HG03520 (cell line): Measurements from ENCODE around the gene MIB2.
"Not testable (repeated sequence)": the region's sequence is repeated elsewhere in the genome, so short reads cannot be mapped to it uniquely, and the experiment has no call there.

ENCODE experiments used
- ATAC-seq: cut with Tn5 transposase; IDR thresholded peaks from one replicate; pipeline ENCODE4 v1.9.1; 2021; ENCODE audit warnings: mild to moderate bottlenecking, moderate library complexity; ENCODE audit not compliant: unreplicated experiment

The MIB2 gene

DNA sequence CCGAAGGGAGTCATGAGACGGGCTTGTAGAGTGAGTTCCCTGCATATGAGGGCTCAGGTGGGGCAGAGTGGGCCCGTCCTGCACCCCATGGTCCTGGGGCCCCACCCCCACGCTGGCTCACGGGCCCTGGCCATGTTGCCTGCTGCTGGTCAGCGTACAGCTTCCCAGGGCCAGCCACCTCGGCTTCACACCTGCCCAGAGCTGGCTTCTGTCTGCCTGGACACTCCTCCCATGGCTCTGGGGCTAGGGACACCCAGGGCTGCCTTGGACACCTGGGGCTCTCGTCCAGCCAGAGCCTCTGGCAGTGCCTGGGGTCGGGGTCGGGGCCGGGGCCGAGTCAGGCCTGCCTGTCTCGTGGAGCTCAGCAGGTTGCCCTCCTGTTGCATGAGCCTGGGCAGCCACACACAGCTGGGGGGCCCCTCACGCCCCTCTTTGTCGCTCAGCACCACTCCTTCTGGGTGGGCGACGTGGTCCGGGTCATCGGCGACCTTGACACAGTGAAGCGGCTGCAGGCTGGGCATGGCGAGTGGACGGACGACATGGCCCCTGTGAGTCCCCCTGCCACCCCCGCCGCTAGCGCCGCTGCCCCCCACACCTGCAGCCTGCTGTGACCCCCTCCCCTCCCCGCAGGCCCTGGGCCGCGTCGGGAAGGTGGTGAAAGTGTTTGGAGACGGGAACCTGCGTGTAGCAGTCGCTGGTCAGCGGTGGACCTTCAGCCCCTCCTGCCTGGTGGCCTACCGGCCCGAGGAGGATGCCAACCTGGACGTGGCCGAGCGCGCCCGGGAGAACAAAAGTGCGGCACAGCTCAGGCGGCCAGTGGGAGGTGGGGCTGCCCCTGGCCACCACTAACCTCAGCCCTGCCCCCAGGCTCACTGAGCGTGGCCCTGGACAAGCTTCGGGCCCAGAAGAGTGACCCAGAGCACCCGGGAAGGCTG, 11.2 kb downstream of the MIB2 start:
- no peak for ATAC-seq

DNA sequence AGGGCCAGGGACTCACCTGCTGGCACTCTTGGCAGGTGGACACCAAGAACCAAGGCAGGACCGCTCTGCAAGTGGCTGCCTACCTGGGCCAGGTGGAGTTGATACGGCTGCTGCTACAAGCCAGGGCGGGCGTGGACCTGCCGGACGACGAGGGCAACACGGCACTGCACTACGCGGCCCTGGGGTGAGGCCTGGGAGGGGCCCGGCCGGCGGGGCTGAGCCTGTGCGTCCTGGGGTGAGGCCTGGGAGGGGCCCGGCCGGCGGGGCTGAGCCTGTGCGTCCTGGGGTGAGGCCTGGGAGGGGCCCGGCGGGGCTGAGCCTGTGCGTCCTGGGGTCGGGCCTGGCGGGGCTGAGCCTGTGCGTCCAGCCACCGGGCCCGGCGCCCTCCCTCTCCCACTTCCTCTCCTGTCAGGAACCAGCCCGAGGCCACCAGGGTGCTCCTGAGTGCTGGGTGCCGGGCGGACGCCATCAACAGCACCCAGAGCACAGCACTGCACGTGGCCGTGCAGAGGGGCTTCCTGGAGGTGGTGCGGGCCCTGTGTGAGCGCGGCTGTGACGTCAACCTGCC, 12.0 kb downstream of the MIB2 start:
- ATAC-seq: no peak

DNA sequence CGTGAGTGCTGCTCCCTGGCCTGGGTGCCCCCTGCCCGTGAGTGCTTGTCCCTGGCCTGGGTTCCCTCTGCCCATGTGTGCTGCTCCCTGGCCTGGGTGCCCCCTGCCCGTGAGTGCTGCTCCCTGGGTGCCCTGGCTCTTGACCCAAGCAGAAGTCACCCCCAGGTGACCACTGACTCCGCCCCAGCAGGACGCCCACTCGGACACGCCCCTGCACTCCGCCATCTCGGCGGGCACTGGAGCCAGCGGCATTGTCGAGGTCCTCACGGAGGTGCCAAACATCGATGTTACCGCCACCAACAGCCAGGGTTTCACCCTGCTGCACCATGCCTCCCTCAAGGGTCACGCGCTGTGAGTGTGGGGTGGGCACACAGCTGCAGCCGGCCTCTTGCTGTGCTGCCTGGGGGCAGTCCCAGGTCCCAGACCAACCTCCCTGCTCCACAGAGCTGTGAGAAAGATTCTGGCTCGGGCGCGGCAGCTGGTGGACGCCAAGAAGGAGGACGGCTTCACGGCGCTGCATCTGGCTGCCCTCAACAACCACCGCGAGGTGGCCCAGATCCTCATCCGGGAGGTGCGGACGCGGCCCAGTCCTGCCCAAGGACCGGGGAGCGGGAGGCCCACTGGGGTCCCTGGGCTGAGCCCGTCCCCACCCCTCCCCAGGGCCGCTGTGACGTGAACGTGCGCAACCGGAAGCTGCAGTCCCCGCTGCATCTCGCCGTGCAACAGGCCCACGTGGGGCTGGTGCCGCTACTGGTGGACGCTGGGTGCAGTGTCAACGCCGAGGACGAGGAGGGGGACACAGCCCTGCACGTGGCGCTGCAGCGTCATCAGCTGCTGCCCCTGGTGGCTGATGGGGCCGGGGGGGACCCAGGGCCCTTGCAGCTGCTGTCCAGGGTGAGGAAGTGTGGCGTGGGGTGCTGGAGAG, 12.8 kb downstream of the MIB2 start:
- no peak for ATAC-seq

DNA sequence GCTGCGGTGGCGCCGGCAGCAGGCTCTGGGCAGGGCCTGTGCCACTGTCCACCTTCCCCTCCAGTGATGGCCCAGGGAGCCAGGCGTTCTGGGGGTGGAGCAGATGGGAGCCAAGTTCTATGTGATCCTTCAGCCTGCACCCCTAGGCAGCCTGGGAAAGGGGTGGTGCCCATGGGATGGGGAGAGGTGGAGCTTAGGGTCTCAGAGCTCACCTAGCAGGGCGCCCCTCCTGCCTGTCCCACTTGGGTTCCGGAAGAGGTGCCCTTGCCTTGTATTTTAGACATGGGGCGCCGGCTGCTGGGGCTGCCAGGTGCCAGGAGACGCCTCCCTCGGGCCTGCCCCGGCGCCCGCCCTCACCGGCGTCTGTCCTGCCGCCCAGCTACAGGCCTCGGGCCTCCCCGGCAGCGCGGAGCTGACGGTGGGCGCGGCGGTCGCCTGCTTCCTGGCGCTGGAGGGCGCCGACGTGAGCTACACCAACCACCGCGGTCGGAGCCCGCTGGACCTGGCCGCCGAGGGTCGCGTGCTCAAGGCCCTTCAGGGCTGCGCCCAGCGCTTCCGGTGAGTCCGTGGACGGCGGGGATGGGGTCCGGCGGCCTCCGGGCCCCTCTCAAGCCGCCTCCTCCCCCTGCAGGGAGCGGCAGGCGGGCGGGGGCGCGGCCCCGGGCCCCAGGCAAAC, 13.6 kb downstream of the MIB2 start:
- ATAC-seq: no peak

DNA sequence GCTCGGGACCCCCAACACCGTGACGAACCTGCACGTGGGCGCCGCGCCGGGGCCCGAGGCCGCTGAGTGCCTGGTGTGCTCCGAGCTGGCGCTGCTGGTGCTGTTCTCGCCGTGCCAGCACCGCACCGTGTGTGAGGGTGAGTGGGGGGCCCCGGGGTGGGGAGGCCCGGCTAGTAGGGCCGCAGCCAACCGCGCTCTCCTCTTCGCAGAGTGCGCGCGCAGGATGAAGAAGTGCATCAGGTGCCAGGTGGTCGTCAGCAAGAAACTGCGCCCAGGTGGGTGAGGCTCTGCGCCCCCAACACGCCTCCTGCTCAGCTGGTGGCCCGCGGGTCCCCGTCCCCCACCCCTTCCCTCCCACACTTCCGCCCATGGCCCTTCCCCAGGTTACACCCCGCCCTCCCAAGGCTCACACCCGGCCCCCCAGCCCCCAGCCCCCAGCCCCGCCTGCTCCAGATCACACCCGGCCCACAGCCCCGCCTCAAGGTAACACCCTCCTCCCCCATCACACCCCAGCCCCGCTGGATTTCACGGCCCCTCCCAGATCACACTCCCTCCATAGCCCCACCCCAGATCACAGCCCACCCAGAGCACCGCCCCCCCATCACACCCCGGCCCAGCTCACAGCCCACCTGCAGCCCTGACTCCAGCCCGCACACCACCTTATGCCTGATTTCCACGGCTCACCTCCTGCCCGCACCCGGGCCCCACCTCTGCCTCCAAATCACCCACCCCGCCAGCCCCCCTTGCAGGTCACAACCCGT, 14.3 kb downstream of the MIB2 start:
- ATAC-seq: no peak

DNA sequence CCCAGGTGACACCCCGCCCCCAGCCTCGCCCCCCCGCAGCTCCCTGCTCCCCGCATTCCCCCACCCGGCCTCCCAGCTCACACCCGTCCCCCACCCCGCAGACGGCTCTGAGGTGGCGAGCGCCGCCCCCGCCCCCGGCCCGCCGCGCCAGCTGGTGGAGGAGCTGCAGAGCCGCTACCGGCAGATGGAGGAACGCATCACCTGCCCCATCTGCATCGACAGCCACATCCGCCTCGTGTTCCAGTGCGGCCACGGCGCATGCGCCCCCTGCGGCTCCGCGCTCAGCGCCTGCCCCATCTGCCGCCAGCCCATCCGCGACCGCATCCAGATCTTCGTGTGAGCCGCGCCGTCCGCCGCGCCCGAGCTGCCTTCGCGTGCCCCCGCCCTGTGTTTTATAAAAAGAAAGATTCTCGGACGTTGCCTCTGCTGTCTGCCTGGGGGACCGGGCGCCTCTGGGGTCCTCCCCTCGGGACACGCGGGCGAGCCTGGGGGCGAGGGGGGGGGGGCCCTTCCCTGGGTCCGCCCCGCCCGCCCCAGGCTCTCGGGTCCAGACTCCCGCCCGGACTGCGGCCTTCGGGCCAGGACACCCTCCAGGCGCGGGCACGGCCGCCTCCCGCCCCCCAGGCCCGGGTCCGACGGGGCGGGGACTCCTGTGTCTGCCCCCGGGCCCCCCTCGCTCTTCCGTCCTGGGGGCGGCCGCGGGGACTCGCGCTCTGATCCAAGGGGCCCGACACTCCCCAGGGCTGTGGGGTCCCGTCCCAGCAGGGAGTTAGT, 15.1 kb downstream of the MIB2 start:
- ATAC-seq: peak; percentile 67

DNA sequence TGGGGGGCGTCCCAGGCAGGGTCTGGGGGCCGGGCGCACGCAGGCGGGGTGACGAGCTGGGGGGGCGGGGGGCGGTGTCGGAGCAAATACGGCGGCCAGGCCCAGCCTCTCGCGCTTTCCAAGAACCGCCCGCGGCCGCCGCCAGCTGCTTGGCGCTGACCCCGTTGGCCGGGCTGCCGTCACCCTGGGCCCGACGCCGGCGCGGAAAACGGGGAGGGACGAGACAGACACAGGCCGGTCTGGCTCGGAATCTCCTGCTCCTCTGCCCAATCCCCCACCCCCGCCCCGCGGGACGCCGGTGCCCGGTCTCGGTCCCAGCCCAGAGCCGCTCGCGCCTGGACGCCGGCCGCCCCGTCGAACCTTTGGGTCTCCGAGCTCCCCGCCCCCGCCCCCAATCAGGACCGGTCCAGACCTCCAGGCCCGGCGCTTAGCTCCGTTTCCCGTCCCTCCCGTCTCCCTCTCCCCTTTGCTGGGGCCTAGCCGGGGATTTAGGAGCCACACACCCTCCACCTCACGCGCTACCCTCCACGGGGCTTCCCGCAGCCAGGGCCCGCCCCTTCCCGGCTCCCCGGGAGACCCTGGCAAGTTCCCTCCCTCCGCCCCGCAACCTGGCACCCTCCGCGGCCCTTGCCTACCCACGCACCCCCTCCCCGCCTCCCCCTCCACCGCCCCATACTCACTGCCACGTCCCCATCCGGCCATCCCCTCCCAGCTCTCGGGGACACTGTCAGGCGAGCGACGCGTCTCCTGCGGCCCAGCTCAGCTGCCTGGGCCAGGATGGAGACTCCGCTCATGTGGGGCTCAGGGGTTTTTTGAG, 15.9 kb downstream of the MIB2 start:
- no peak for ATAC-seq

DNA sequence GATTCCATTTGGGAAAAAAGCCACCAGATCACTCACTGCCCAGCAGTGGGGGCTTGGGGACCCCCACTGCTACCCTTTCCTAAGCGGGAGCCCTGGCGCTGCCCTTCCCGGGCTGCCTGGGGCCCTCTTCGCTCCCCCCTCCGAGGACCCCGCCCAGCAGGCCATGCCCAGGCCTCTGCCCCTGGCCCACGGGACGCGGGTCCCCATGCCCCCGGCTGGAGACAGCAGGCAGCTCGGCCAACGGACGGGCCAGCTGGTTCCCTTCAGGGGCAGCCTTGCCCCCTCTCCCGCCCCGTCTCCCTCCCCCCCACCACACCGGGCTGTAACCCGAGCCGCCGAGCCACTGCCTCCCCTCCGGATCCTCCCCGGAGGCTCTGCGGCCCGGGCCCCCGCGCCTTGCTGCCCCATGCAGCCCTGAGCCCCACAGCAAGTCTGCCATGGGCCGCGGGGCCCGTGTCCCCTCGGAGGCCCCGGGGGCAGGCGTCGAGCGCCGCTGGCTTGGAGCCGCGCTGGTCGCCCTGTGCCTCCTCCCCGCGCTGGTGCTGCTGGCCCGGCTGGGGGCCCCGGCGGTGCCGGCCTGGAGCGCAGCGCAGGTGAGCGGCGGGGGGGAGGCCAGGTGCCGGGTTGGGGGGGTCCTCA, 16.6 kb downstream of the MIB2 start, which contains the start of gene MMP23B:
TSS of gene MMP23B (plus strand) at position 392 of the 639 bp plus-strand sequence. CDS start at position 438, 46 bp downstream.
- no peak for ATAC-seq

DNA sequence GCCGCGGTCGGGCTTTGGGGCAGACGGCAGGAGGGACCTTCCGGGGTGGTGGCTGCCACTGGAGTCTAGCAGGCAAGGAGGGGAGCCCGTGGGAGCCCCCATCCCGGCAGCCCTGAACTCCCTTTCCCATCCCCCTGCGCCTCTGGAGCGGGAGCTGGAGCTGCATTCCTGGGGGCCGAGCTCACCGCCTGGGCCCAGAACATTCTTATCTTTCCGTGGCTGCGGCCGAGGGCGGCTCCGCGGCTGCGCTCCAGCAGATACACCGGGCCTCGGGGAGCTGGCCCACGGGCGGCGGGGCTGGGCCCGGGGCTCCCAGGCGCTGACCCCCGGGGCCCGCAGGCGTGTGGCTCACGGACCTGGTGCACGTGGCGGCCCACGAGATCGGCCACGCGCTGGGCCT, 18.1 kb downstream of the MIB2 start:
- not testable (repeated sequence) for ATAC-seq

DNA sequence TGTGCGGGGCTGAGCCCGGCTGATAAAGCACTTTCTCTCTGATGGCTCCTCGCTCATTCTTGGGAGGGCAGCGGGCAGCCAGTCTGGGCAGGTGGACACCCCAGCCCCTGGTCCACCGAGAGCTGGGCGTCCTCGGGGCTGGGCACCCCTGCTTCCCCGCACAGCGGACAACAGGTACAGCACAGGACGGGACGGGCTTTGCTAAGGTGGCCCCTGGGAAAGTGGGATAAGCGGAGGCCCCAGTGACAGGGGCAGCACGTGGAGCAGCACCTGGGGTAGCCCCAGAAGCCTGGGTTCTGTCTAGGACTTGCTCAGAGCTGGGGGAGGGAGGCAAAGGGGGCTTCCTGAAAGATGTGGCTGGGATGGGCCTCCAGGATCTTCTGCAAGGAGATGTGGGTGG, 19.3 kb downstream of the MIB2 start:
- ATAC-seq: not testable (repeated sequence)

DNA sequence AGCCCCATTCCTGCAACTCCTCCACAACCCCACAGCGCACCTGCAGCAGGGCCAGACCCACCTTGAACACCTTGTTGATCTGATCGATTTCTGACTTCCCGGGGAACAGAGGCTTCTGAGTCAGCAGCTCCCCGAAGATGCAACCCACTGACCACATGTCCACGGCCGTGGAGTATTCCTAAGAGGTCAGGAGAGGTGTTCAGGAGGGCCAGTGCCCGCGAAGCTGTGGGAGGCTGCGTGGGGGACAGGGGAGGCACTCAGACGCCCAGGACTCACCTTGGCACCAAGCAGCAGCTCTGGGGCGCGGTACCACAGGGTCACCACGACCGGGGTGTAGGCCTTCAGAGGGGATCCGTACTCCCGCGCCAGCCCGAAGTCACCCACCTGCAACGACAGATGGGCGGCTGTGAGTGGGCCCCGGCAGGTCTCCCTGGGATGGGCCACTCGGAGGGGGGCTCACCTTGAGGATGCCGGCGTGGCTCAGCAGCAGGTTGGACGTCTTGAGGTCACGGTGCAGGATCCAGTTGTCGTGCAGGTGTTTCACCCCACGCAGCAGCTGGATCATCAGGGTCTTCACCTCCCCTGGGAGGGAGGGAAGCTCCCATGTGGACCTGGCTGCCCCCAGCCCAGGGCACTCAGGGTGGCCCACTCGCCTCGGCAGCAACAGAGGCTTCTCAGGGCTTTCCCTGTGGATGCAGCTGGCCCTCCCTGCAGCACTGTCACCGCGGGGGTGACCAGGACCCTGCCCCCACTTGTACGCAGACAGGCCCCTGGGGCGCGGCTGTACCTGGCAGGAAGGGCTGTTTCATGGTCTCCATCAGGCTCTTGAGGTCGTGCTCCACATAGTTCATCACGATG, 21.6 kb downstream of the MIB2 start:
- ATAC-seq: not testable (repeated sequence)

DNA sequence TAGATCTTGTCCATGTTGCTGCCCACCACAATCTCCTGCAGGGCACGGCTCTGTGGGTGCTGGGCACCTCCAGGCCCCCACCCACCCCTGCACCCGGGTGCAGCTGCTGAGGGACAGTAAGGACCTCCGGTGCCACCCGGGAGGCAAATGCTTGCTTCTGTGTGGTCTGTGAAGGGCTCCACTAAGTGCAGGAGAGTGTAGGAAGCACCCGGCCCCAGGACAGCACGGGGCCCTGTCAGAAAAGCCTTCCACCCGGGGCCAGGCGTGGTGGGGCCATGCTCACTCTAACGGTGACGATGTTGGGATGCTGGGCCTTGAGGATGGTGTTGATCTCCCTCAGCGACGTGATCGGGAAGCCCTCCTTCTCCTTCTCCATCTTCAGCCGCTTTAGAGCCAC, 22.2 kb downstream of the MIB2 start:
- ATAC-seq: not testable (repeated sequence)

DNA sequence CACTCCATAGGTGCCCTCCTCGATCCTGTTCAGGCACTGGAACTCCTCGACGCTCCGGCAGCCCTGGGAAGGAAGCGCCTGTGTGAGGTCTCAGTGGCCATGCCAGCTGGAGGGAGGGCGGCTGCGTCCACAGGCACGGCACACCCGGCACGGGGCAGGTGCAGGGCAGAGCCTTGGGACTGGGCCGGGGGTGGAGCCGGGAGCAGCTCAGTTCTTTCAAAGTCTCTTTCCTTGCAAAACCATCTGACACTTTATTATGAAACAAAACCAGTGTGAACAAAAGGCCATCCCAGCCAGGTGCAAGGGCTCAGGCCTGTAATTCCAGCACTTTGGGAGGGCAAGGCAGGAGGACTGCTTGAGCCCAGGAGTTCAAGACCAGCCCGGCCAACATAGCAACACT, 23.2 kb downstream of the MIB2 start:
- ATAC-seq: not testable (repeated sequence)

DNA sequence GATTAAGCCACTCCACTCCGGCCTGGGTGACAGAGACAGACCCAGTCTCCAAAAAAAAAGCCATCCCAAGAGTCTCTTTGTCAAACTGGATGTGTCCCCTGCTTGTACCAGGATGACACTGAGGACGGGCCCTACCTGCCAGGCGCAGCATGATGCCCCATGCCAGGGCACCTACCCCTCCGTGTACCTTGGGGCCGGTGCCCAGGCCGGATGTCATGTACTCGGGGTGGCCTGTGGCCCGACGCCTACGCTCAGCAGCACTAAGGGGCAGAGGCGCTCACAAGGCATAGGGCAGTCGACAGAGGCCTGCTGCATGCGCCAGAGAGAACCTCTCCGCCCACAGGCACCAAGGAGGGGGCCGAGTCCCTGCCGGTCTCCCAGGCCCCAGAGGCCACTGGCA, 24.1 kb downstream of the MIB2 start:
- not testable (repeated sequence) for ATAC-seq

DNA sequence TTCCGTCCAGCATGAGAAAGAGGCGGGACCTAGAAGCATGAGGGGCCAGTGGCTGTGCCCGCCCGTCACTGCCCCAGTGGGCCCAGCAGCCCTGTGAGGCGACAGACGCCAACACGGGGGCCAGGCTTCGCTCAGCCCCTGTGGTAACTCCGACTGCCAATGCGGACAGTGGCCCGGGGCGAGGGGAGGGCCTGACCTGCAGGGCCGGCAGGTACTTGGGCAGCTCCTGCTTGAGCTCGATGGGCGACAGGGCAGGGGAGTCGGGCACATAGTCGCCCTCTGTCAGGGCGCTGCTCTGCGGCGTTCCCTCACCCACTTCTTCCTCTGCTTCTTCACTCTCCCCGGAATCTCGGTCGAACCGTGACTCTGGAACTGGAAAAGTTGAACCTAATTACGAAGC, 24.8 kb downstream of the MIB2 start:
- ATAC-seq: not testable (repeated sequence)

DNA sequence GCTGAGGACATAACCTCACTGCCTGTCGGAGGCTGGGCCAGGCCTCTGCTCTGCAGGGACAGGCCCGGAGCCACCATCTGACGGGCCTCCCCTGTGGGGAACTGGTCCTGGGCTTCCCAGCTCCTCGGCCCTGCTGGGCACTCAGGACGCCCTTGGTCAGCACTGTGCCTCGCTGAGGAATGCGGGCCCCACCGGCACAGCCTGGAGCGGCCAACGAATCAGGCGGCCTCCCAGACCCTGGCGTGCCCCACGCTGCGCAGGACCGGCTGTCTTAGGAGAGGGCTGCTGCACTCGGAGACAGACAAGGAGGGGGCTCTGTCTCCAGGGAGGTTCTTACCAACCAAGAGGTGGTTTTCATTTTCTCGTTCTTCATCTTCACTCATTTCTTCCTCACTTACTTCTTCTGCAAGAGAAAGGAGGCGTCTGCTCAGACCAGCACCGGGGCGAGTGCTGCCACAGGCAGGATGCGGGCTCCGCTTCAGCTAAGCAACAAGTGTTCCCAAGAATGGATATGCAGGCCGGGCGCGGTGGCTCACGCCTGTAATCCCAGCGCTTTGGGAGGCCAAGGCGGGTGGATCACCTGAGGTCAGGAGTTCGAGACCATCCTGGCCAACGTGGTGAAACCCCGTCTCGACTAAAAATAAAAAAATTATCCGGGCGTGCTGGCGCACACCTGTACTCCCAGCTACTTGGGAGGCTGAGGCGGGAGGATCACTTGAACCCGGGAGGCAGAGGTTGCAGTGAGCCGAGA, 25.6 kb downstream of the MIB2 start:
- not testable (repeated sequence) for ATAC-seq
